Measurements from ENCODE around the gene MACROD2.

- no peak for TF ChIP-seq POLR2AphosphoS5 (IDR thresholded peaks at IDR 0.05)
- TF ChIP-seq CTCF (IDR thresholded peaks at IDR 0.05) = no peak
These were observed 930.0 kb downstream of the MACROD2 start for GRCh38 chr20:14925300-14925699.
